ENCODE data around the gene PSMA5. TPM values are rescaled to one million over a fixed set of nuclear protein-coding genes. Genes with fewer than 3 reads are reported as not detected.

The PSMA5 gene
- total and polyA plus RNA-seq, 10 of the 15 experiments (the other 5 are each of a cell fraction or from before 2014, with no cell fraction given): 58.7 to 271 (median 187) TPM

- WGBS (ENCODE audit: insufficient coverage, insufficient replicate concordance, low lambda C conversion rate, missing lambda C conversion rate): 15% methylated on average over 3 of the region's 3 CpGs
- Histone ChIP-seq H3K4me3 (no peak overlapping the region), H4K20me1 (ENCODE audit: control insufficient read depth, insufficient read depth) (no peaks in the 10 kb centered on the region), H3K36me3 (ENCODE audit: control insufficient read depth in 2 of 2, insufficient read depth in 2 of 2, low read length in 1 of 2) (no peaks in the 10 kb centered on the region), H3K9ac (ENCODE audit: control insufficient read depth, insufficient read depth, low read length) (no peak overlapping the region), H3K9me3 (replicated peaks; ENCODE audit: control insufficient read depth, insufficient read depth, low read length) (no peaks in the 10 kb centered on the region), H3K4me2 (ENCODE audit: control insufficient read depth, insufficient read depth) (no peak overlapping the region), H3K27ac (ENCODE audit: control insufficient read depth, insufficient read depth) (no peak overlapping the region), H3K4me1 (ENCODE audit: control insufficient read depth, insufficient read depth, low read length) (no peaks in the 10 kb centered on the region), H3K27me3 (replicated peaks in 1 of 2; ENCODE audit: control insufficient read depth in 2 of 2, insufficient read depth in 2 of 2, low read length in 1 of 2) (peaks cover 0 to 4% of the 10 kb centered on the region in 2 experiments; a peak in 2 of 4 replicates), H2AFZ (ENCODE audit: control insufficient read depth, low read depth, low read length) (no peak overlapping the region), H3K79me2 (ENCODE audit: control insufficient read depth, insufficient read depth, low read length) (no peaks in the 10 kb centered on the region)
- FAIRE-seq (no peak), ATAC-seq (no peak), DNase-seq (ENCODE audit: low read depth, low spot score) (no peak)
- TF ChIP-seq ATF7 (IDR thresholded peaks at IDR 0.05; ENCODE audit: low read depth) (no peak), TCF7 (IDR thresholded peaks at IDR 0.05; ENCODE audit: borderline replicate concordance) (no peak), SMC3 (IDR thresholded peaks at IDR 0.05; ENCODE audit: borderline replicate concordance, low read length) (no peak), ETV6 (conservative IDR thresholded peaks at IDR 0.05 in 1 of 2, IDR thresholded peaks at IDR 0.05 in 1 of 2; ENCODE audit: borderline replicate concordance in 1 of 2, low read depth in 1 of 2) (no peak), LARP7 (IDR thresholded peaks at IDR 0.05) (no peak)
- ChIA-PET POLR2A (no interaction called here), RAD21 (ENCODE audit: unreplicated experiment) (interaction anchor here (0.7 kb wide), 1 partner anchor 218 kb away, joined by 3 read pairs; no protein-coding TSS in a partner anchor), SMC1A (ENCODE audit: uncharacterized antibody, unreplicated experiment) (no interaction called here), CTCF (interaction anchor here (0.6 to 1.2 kb wide), 2 partner anchors 14 to 74 kb away, joined by 3 to 5 read pairs; no protein-coding TSS in a partner anchor)
- in situ Hi-C loops (cut with MboI): no loop called here
- intact Hi-C loops (cut with micrococcal nuclease; ENCODE audit: unreplicated experiment): no loop called here
- BruUV-seq (replicated peaks): no TSS peak
These were observed 46.5 kb upstream of the PSMA5 start for GRCh38 chr1:109472779-109473178.

GRCh38 chr1:109470245-109470644 lies 44.0 kb upstream of the PSMA5 start:
- ChIA-PET RAD21 (ENCODE audit: unreplicated experiment) (no interaction called here), POLR2A (interaction anchor here (0.6 kb wide), 1 partner anchor 13 kb away, joined by 3 read pairs; no protein-coding TSS in a partner anchor), CTCF (interaction anchor here (1.5 kb wide), 1 partner anchor 69 kb away, joined by 5 read pairs; no protein-coding TSS in a partner anchor), SMC1A (ENCODE audit: uncharacterized antibody, unreplicated experiment) (interaction anchor here (0.9 kb wide), 1 partner anchor 16 kb away, joined by 3 read pairs; no protein-coding TSS in a partner anchor)
- 5% methylated on average over 6 of the region's 6 CpGs for WGBS (ENCODE audit: insufficient coverage, insufficient replicate concordance, low lambda C conversion rate, missing lambda C conversion rate)
- no peak for TF ChIP-seq EED (IDR thresholded peaks at IDR 0.05; ENCODE audit: low read depth)
- TF ChIP-seq PKNOX1 (IDR thresholded peaks at IDR 0.05): no peak
- TF ChIP-seq SKIL (IDR thresholded peaks at IDR 0.05; ENCODE audit: low read depth, poor library complexity, severe bottlenecking): no peak
- no peak for TF ChIP-seq FOXM1 (IDR thresholded peaks at IDR 0.05; ENCODE audit: low read depth, low read length)
- BruUV-seq (replicated peaks): no TSS peak
- intact Hi-C loops (cut with micrococcal nuclease; ENCODE audit: unreplicated experiment) (no loop called here), in situ Hi-C loops (cut with MboI) (no loop called here)
- H3K9me3 ChIP-seq (replicated peaks; ENCODE audit: control insufficient read depth, insufficient read depth, low read length): no peaks in the 10 kb centered on the region
- no peaks in the 10 kb centered on the region for H4K20me1 ChIP-seq (ENCODE audit: control insufficient read depth, insufficient read depth)
- no peaks in the 10 kb centered on the region for H3K4me1 ChIP-seq (ENCODE audit: control insufficient read depth, insufficient read depth, low read length)
- H3K4me3 ChIP-seq: no peak overlapping the region
- no peak overlapping the region for H3K9ac ChIP-seq (ENCODE audit: control insufficient read depth, insufficient read depth, low read length)
- no peak for DNase-seq (ENCODE audit: low read depth, low spot score)
- no peak overlapping the region for H3K27ac ChIP-seq (ENCODE audit: control insufficient read depth, insufficient read depth)
- no peak for ATAC-seq
- no peak overlapping the region for H2AFZ ChIP-seq (ENCODE audit: control insufficient read depth, low read depth, low read length)
- FAIRE-seq: no peak
- peaks cover 2 to 4% of the 10 kb centered on the region in 2 experiments; a peak in 3 of 4 replicates for H3K27me3 ChIP-seq (replicated peaks in 1 of 2; ENCODE audit: control insufficient read depth in 2 of 2, insufficient read depth in 2 of 2, low read length in 1 of 2)
- H3K4me2 ChIP-seq (ENCODE audit: control insufficient read depth, insufficient read depth): no peak overlapping the region
- H3K79me2 ChIP-seq (ENCODE audit: control insufficient read depth, insufficient read depth, low read length): no peaks in the 10 kb centered on the region
- no peaks in the 10 kb centered on the region for H3K36me3 ChIP-seq (ENCODE audit: control insufficient read depth in 2 of 2, insufficient read depth in 2 of 2, low read length in 1 of 2)
